ENCODE data around the gene MAD1L1.

Gene MAD1L1

DNA sequence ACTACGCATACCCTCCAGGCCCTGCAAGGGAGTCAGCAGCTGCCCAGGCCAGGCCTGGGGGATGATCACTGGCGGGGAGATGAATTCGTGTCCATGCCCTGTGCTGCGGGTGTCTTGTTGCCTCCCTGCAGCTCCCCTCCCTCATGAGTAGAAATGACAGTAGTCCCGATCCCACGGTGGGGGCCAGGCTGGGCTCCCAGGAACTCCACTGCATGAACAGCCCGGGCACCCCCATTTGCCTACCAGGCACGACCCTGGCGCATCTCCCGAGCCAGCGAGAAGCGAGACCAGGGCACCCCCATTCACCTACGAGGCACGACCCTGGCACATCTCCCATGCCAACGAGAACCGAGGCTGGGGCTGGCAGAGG lies 316.2 kb downstream of the MAD1L1 start:
- no peaks in the 10 kb centered on the region for H4K20me1 ChIP-seq (ENCODE audit: control insufficient read depth, insufficient read depth, low read depth, low read length)
- H3K79me2 ChIP-seq (ENCODE audit: control insufficient read depth, low read length) = no peaks in the 10 kb centered on the region
- H3K9me3 ChIP-seq (ENCODE audit: control insufficient read depth, insufficient read depth, low read length) = no peaks in the 10 kb centered on the region
- H3K4me1 ChIP-seq (ENCODE audit: control insufficient read depth, low read length) = peaks cover 21% of the 10 kb centered on the region
- H3K4me3 ChIP-seq (ENCODE audit: low read length) = no peak overlapping the region
- no peaks in the 10 kb centered on the region for H3F3A ChIP-seq (ENCODE audit: control insufficient read depth, insufficient read depth)
- no peaks in the 10 kb centered on the region for H3K9me2 ChIP-seq (replicated peaks; ENCODE audit: control insufficient read depth, low read length)
- no peaks in the 10 kb centered on the region for H3K36me3 ChIP-seq (ENCODE audit: control insufficient read depth, low read length)
- H3K27me3 ChIP-seq (ENCODE audit: control insufficient read depth, low read length) = no peaks in the 10 kb centered on the region
- H3K27ac ChIP-seq (ENCODE audit: low read depth, low read length) = no peak overlapping the region
- H3K4me2 ChIP-seq (ENCODE audit: low read length) = no peak overlapping the region
- no peak for TF ChIP-seq EZH2phosphoT487 (IDR thresholded peaks at IDR 0.05; ENCODE audit: borderline replicate concordance, low read length)
- TF ChIP-seq, protein P1, sequence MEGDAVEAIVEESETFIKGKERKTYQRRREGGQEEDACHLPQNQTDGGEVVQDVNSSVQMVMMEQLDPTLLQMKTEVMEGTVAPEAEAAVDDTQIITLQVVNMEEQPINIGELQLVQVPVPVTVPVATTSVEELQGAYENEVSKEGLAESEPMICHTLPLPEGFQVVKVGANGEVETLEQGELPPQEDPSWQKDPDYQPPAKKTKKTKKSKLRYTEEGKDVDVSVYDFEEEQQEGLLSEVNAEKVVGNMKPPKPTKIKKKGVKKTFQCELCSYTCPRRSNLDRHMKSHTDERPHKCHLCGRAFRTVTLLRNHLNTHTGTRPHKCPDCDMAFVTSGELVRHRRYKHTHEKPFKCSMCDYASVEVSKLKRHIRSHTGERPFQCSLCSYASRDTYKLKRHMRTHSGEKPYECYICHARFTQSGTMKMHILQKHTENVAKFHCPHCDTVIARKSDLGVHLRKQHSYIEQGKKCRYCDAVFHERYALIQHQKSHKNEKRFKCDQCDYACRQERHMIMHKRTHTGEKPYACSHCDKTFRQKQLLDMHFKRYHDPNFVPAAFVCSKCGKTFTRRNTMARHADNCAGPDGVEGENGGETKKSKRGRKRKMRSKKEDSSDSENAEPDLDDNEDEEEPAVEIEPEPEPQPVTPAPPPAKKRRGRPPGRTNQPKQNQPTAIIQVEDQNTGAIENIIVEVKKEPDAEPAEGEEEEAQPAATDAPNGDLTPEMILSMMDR (IDR thresholded peaks at IDR 0.05; ENCODE audit: low read depth, low read length, poor library complexity, severe bottlenecking) = no peak

DNA sequence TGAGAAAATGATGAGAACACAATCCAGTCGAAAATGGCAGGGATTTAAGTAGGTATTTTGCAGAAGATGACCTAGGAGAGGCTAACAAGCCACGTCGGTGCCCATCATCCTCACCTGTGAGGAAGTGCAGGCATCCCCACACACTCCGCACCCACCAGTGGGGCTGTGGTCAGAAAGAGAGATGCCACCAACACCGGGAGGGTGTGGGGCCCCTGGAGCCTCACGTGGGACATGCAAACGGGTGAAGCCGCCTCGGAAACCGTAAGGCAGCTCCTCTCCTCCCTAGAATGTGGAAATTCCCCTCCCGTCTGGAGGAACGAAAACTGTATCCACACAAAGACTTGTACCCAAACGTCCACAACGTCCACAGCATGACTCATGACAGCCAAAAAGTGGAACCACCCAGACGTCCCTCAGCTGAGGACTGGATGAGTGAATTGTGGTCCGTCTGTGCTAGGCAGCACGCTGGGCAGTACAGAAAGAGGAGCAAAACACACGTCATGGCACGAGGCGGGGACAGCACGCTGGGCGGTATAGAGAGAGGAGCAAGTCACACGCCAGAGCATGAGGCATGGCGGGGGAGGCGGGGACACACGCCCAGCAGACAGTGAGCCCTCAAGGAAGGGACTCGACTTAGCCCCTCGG lies 316.7 kb downstream of the MAD1L1 start:
- H3F3A ChIP-seq (ENCODE audit: control insufficient read depth, insufficient read depth) = no peaks in the 10 kb centered on the region
- no peaks in the 10 kb centered on the region for H3K9me2 ChIP-seq (replicated peaks; ENCODE audit: control insufficient read depth, low read length)
- no peaks in the 10 kb centered on the region for H3K79me2 ChIP-seq (ENCODE audit: control insufficient read depth, low read length)
- H3K4me1 ChIP-seq (ENCODE audit: control insufficient read depth, low read length) = peaks cover 18% of the 10 kb centered on the region
- H3K36me3 ChIP-seq (ENCODE audit: control insufficient read depth, low read length) = no peaks in the 10 kb centered on the region
- no peak overlapping the region for H3K4me3 ChIP-seq (ENCODE audit: low read length)
- H3K9me3 ChIP-seq (ENCODE audit: control insufficient read depth, insufficient read depth, low read length) = no peaks in the 10 kb centered on the region
- H3K27me3 ChIP-seq (ENCODE audit: control insufficient read depth, low read length) = no peaks in the 10 kb centered on the region
- no peak for TF ChIP-seq EZH2phosphoT487 (IDR thresholded peaks at IDR 0.05; ENCODE audit: borderline replicate concordance, low read length)
- TF ChIP-seq, protein P1 (IDR thresholded peaks at IDR 0.05; ENCODE audit: low read depth, low read length, poor library complexity, severe bottlenecking) = no peak
- H3K4me2 ChIP-seq (ENCODE audit: low read length) = no peak overlapping the region
- no peak overlapping the region for H3K27ac ChIP-seq (ENCODE audit: low read depth, low read length)
- H4K20me1 ChIP-seq (ENCODE audit: control insufficient read depth, insufficient read depth, low read depth, low read length) = no peaks in the 10 kb centered on the region

DNA sequence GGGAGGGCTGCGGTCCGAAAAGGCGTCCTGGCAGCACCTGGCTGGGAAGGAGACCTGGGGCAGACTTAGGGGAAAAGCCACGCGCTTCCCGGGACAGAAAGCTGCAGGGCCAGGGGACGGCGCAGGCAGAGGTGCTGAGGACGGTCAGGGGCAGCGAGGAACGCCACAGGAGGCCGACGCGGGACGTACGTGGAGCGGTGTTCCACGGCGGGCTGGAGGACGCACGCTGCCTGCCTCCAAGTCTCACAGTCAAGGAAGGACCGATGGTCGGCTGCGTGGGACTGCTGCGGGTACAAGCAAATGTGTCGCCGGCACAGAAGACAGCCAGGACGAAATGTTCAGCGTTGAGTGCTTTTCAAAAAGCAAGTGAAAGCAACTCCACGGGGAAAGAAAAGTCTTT lies 317.4 kb downstream of the MAD1L1 start:
- Histone ChIP-seq H3K9me2 (replicated peaks; ENCODE audit: control insufficient read depth, low read length) (no peaks in the 10 kb centered on the region), H3K9me3 (ENCODE audit: control insufficient read depth, insufficient read depth, low read length) (no peaks in the 10 kb centered on the region), H3K4me1 (ENCODE audit: control insufficient read depth, low read length) (peaks cover 10% of the 10 kb centered on the region), H3K79me2 (ENCODE audit: control insufficient read depth, low read length) (no peaks in the 10 kb centered on the region), H3K4me2 (ENCODE audit: low read length) (no peak overlapping the region), H3K27ac (ENCODE audit: low read depth, low read length) (no peak overlapping the region), H4K20me1 (ENCODE audit: control insufficient read depth, insufficient read depth, low read depth, low read length) (no peaks in the 10 kb centered on the region), H3F3A (ENCODE audit: control insufficient read depth, insufficient read depth) (no peaks in the 10 kb centered on the region), H3K4me3 (ENCODE audit: low read length) (no peak overlapping the region), H3K27me3 (ENCODE audit: control insufficient read depth, low read length) (no peaks in the 10 kb centered on the region), H3K36me3 (ENCODE audit: control insufficient read depth, low read length) (no peaks in the 10 kb centered on the region)
- TF ChIP-seq, protein P1 (IDR thresholded peaks at IDR 0.05; ENCODE audit: low read depth, low read length, poor library complexity, severe bottlenecking) = no peak
- TF ChIP-seq EZH2phosphoT487 (IDR thresholded peaks at IDR 0.05; ENCODE audit: borderline replicate concordance, low read length) = no peak
